Astrocyte of the cerebellum (primary cell): ENCODE measurements around the gene FAM161A.

Experiments used
- DNase-seq: peaks from one replicate; pipeline ENCODE4 v3.0.0-alpha.2; 2011; ENCODE audit warnings: low read depth
- H3K4me3 ChIP-seq: 2 replicates; pipeline ENCODE4 v1.5.1; 2011; ENCODE audit warnings: mild to moderate bottlenecking, low read depth, low read length, moderate library complexity
- CTCF ChIP-seq: IDR thresholded peaks from 2 replicates; pipeline ENCODE4 v1.5.1; 2012; ENCODE audit warnings: low read length, low read depth, moderate library complexity, mild to moderate bottlenecking; ENCODE audit errors: missing control alignments
- in situ Hi-C: cut with HindIII; loops from 2 replicates; pipeline ENCODE4 v1.10.0; 2017; ENCODE audit warnings: low sequenced_read_pairs

Gene FAM161A

GRCh38 chr2:61853847-61854563 lies at the start of gene FAM161A:
FAM161A (minus strand) TSS chr2:61854060; CDS start chr2:61854041, 19 bp downstream.
- peak; percentile 57 for DNase-seq
- no peak for TF ChIP-seq CTCF
- in situ Hi-C loops, result no loop called here
- H3K4me3 ChIP-seq, result peak within 1 kb of the TSS; percentile 82

GRCh38 chr2:61900281-61900680 lies 46.4 kb upstream of the FAM161A start:
- in situ Hi-C loops, result no loop called here
- no peak for DNase-seq
- no peak for TF ChIP-seq CTCF
- no peak overlapping the region for H3K4me3 ChIP-seq

GRCh38 chr2:61898810-61899209 lies 45.0 kb upstream of the FAM161A start:
- TF ChIP-seq CTCF, result peak; percentile 59
- no peak for DNase-seq
- in situ Hi-C loops, result no loop called here

GRCh38 chr2:61888267-61889055 lies 34.6 kb upstream of the FAM161A start, which contains the start of gene CCT4:
CCT4 (minus strand) TSS chr2:61888656; CDS start chr2:61888507, 149 bp downstream.
- in situ Hi-C loops, result no loop called here
- H3K4me3 ChIP-seq, result peak within 1 kb of the TSS; percentile 97
- peak; percentile 47 for DNase-seq
- no peak for TF ChIP-seq CTCF

More at GRCh38 chr2:61898810-61899209, 45.0 kb upstream of the FAM161A start:
- no peak overlapping the region for H3K4me3 ChIP-seq

- in situ Hi-C loops, result no loop called here
- peak overlapping the region; percentile 97 for H3K4me3 ChIP-seq
- DNase-seq, result no peak
- no peak for TF ChIP-seq CTCF
These were observed 33.9 kb upstream of the FAM161A start for GRCh38 chr2:61887717-61888266.

- in situ Hi-C loops, result no loop called here
These were observed 32.2 kb upstream of the FAM161A start for GRCh38 chr2:61885896-61886603.

More at GRCh38 chr2:61885896-61886603, 32.2 kb upstream of the FAM161A start:
- H3K4me3 ChIP-seq, result peak overlapping the region; percentile 97
- no peak for TF ChIP-seq CTCF
- no peak for DNase-seq
